ENCODE results near the gene SLC45A3.

SLC45A3 gene

DNA sequence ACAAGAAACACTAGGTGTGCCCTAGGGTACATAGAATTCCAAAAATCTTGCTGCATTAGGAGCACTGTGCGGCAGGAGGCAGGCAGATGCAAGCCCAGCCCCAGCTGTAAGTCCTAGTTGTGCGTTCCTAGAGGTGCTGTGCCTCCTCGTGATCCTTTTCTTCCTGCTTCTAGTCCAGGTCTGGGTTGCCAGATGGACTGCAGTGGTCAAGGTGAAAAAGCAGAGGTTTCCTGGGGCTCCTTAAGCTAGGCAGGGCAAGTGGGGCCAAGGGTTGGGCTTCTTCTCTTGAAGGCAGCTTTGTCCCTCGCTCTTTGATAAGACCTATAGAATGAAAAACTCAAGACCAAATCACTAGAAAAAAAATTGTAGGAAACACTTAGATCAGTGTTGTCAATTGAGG, 21.6 kb upstream of the SLC45A3 start:
- TF ChIP-seq, protein P1, sequence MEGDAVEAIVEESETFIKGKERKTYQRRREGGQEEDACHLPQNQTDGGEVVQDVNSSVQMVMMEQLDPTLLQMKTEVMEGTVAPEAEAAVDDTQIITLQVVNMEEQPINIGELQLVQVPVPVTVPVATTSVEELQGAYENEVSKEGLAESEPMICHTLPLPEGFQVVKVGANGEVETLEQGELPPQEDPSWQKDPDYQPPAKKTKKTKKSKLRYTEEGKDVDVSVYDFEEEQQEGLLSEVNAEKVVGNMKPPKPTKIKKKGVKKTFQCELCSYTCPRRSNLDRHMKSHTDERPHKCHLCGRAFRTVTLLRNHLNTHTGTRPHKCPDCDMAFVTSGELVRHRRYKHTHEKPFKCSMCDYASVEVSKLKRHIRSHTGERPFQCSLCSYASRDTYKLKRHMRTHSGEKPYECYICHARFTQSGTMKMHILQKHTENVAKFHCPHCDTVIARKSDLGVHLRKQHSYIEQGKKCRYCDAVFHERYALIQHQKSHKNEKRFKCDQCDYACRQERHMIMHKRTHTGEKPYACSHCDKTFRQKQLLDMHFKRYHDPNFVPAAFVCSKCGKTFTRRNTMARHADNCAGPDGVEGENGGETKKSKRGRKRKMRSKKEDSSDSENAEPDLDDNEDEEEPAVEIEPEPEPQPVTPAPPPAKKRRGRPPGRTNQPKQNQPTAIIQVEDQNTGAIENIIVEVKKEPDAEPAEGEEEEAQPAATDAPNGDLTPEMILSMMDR (IDR thresholded peaks at IDR 0.05; ENCODE audit: borderline replicate concordance, control extremely low read depth, extremely low read depth, insufficient read depth, missing control alignments) = no peak
- in situ Hi-C loops (cut with MboI; ENCODE audit: low sequenced_read_pairs, unreplicated experiment) = no loop called here
- DNase-seq (ENCODE audit: low spot score) = no peak

GRCh38 chr1:205701420-205701819, 21.1 kb upstream of the SLC45A3 start:
- TF ChIP-seq, protein P1 (IDR thresholded peaks at IDR 0.05; ENCODE audit: borderline replicate concordance, control extremely low read depth, extremely low read depth, insufficient read depth, missing control alignments) = no peak
- in situ Hi-C loops (cut with MboI; ENCODE audit: low sequenced_read_pairs, unreplicated experiment) = no loop called here
- no peak for DNase-seq (ENCODE audit: low spot score)

DNA sequence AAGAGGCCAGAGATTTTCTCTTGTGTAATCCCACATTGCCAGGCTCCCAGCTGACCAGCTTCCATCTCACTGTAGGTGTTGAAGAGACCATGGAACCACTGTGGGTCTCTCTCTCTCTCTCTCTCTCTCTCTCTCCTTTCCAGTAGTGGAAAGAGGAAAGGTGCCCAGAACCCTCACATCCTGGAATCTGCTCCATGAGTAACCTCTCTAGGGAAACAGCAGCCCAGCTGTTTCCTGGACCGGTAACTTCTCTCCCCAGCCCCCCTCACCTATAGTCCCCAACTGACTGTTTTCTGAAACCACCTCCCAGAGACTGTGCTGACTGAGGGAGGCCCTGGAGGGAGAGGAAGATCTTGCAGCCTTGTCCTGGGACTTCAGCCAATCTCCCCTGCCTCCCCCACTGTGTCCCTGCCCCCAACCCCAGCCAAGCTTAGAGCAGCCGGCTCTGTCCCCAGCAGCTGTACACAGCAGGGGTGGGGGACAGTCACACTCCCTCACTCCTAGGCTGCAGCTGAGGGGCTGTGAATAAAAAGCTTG, 20.6 kb upstream of the SLC45A3 start:
- DNase-seq (ENCODE audit: low spot score) = no peak
- in situ Hi-C loops (cut with MboI; ENCODE audit: low sequenced_read_pairs, unreplicated experiment) = no loop called here

DNA sequence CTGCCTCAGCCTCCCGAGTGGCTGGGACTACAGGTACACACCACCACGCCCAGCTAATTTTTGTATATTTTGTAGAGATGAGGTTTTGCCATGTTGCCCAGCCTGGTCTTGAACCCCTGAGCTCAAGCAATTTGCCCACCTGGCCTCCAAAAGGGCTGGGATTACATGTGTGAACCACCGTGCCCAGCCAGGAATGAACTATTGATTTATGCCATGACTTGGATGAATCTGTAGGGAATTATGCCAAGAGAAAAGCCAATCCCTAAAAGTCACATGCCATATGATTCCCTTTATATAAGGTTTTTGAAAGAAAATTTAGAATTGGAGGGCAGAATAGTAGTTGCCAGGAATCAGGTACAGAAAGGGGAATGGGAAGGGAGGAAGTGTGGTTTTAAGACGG, 19.1 kb upstream of the SLC45A3 start:
- in situ Hi-C loops (cut with MboI; ENCODE audit: low sequenced_read_pairs, unreplicated experiment) = no loop called here
- TF ChIP-seq, protein P1 (IDR thresholded peaks at IDR 0.05; ENCODE audit: borderline replicate concordance, control extremely low read depth, extremely low read depth, insufficient read depth, missing control alignments) = no peak
- no peak for DNase-seq (ENCODE audit: low spot score)

More for the DNA sequence above, 20.6 kb upstream of the SLC45A3 start:
- TF ChIP-seq, protein P1 (IDR thresholded peaks at IDR 0.05; ENCODE audit: borderline replicate concordance, control extremely low read depth, extremely low read depth, insufficient read depth, missing control alignments) = no peak

- in situ Hi-C loops (cut with MboI; ENCODE audit: low sequenced_read_pairs, unreplicated experiment) = no loop called here
- DNase-seq (ENCODE audit: low spot score) = no peak
- TF ChIP-seq, protein P1 (IDR thresholded peaks at IDR 0.05; ENCODE audit: borderline replicate concordance, control extremely low read depth, extremely low read depth, insufficient read depth, missing control alignments) = no peak
Observed at GRCh38 chr1:205698921-205699320, 18.6 kb upstream of the SLC45A3 start.

GRCh38 chr1:205693421-205693991, 13.2 kb upstream of the SLC45A3 start:
- TF ChIP-seq, protein P1 (IDR thresholded peaks at IDR 0.05; ENCODE audit: borderline replicate concordance, control extremely low read depth, extremely low read depth, insufficient read depth, missing control alignments) = no peak
- in situ Hi-C loops (cut with MboI; ENCODE audit: low sequenced_read_pairs, unreplicated experiment) = no loop called here
- no peak for DNase-seq (ENCODE audit: low spot score)

Data from GM13976 (cell line).